ENCODE results near the gene FAM81B.

- no peak for TF ChIP-seq CTCF (IDR thresholded peaks at IDR 0.05)
- TF ChIP-seq POLR2A (IDR thresholded peaks at IDR 0.05) = no peak
Measured at GRCh38 chr5:95358848-95359247, 32.3 kb upstream of the FAM81B start.
